H9 (cell line): ENCODE results near the gene AMBN. TPM values are rescaled to one million over a fixed set of nuclear protein-coding genes. Genes with fewer than 3 reads are reported as not detected.

Experiments
- DNase-seq: peaks from one replicate; pipeline ENCODE4 v3.0.0-alpha.2; 2017
- H2AFZ ChIP-seq: one replicate; pipeline ENCODE4 v1.6.1; 2013; ENCODE audit warnings: mild to moderate bottlenecking, low read length, control low read depth, moderate library complexity
- H2AK5ac ChIP-seq: 2 replicates; pipeline ENCODE4 v1.6.1; 2013; ENCODE audit warnings: low read length, control low read depth, mixed read lengths; ENCODE audit not compliant: insufficient read length
- H2BK120ac ChIP-seq: one replicate; pipeline ENCODE4 v1.6.1; 2013; ENCODE audit warnings: low read depth, mild to moderate bottlenecking, low read length, control low read depth, inconsistent platforms; ENCODE audit not compliant: poor library complexity, severe bottlenecking
- H2BK12ac ChIP-seq: 2 replicates; pipeline ENCODE4 v1.6.1; 2013; ENCODE audit warnings: low read length, control low read depth, mixed read lengths, low read depth; ENCODE audit not compliant: insufficient read length
- H2BK15ac ChIP-seq: 2 replicates; pipeline ENCODE4 v1.6.1; 2013; ENCODE audit warnings: low read depth, low read length, control low read depth
- H2BK20ac ChIP-seq: one replicate; pipeline ENCODE4 v1.6.1; 2013; ENCODE audit warnings: low read depth, mild to moderate bottlenecking, low read length, control low read depth, inconsistent platforms; ENCODE audit not compliant: poor library complexity, severe bottlenecking
- H2BK5ac ChIP-seq: 2 replicates; pipeline ENCODE4 v1.6.1; 2013; ENCODE audit warnings: low read length, control low read depth, mixed read lengths; ENCODE audit not compliant: insufficient read length
- H3K14ac ChIP-seq: 2 replicates; pipeline ENCODE4 v1.6.1; 2013; ENCODE audit warnings: low read length, control low read depth; ENCODE audit not compliant: insufficient read depth
- H3K18ac ChIP-seq: 2 replicates; pipeline ENCODE4 v1.6.1; 2013; ENCODE audit warnings: low read depth, mild to moderate bottlenecking, mixed read lengths, low read length, control low read depth; ENCODE audit not compliant: insufficient read length
- H3K23ac ChIP-seq: 2 replicates; pipeline ENCODE4 v1.6.1; 2013; ENCODE audit warnings: low read length, control low read depth, mixed read lengths, low read depth; ENCODE audit not compliant: insufficient read length
- H3K23me2 ChIP-seq: 2 replicates; pipeline ENCODE4 v1.6.1; 2013; ENCODE audit warnings: low read depth, mild to moderate bottlenecking, mixed read lengths, low read length, control low read depth; ENCODE audit not compliant: insufficient read length, poor library complexity, severe bottlenecking
- H3K27ac ChIP-seq: 2 replicates; pipeline ENCODE4 v1.5.1; 2013; ENCODE audit warnings: low read length, control low read depth, mixed read lengths, low read depth; ENCODE audit not compliant: insufficient read length
- H3K27me3 ChIP-seq: 2 replicates; pipeline ENCODE4 v1.6.1; 2013; ENCODE audit warnings: low read length, control low read depth, inconsistent platforms; ENCODE audit not compliant: insufficient read depth
- H3K4ac ChIP-seq: 2 replicates; pipeline ENCODE4 v1.6.1; 2013; ENCODE audit warnings: low read depth, mild to moderate bottlenecking, control low read depth, inconsistent platforms, low read length, moderate library complexity
- H3K4me1 ChIP-seq: 2 replicates; pipeline ENCODE4 v1.6.1; 2013; ENCODE audit warnings: low read length, control low read depth, inconsistent platforms; ENCODE audit not compliant: insufficient read depth
- H3K4me2 ChIP-seq: 2 replicates; pipeline ENCODE4 v1.6.1; 2013; ENCODE audit warnings: low read length, control low read depth, mixed read lengths; ENCODE audit not compliant: insufficient read length, insufficient read depth
- H3K56ac ChIP-seq: 2 replicates; pipeline ENCODE4 v1.6.1; 2013; ENCODE audit warnings: low read depth, mild to moderate bottlenecking, mixed read lengths, low read length, control low read depth; ENCODE audit not compliant: insufficient read length
- H3K79me1 ChIP-seq: 2 replicates; pipeline ENCODE4 v1.6.1; 2013; ENCODE audit warnings: low read depth, mild to moderate bottlenecking, moderate library complexity, low read length, control low read depth, inconsistent platforms; ENCODE audit not compliant: insufficient read depth, poor library complexity, severe bottlenecking
- H3K79me2 ChIP-seq: 2 replicates; pipeline ENCODE4 v1.6.1; 2013; ENCODE audit warnings: low read length, control low read depth, inconsistent platforms; ENCODE audit not compliant: insufficient read depth
- H3K9ac ChIP-seq: 2 replicates; pipeline ENCODE4 v1.6.1; 2013; ENCODE audit warnings: low read length, control low read depth, mixed read lengths; ENCODE audit not compliant: insufficient read length; ENCODE audit errors: extremely low read depth
- H3K9me3 ChIP-seq: one replicate; pipeline ENCODE4 v1.6.1; 2013; ENCODE audit warnings: low read depth, low read length, inconsistent platforms; ENCODE audit not compliant: control insufficient read depth
- H3T11ph ChIP-seq: one replicate; pipeline ENCODE4 v1.6.1; 2013; ENCODE audit warnings: mild to moderate bottlenecking, low read length, control low read depth, inconsistent platforms
- H4K20me1 ChIP-seq: one replicate; pipeline ENCODE4 v1.6.1; 2013; ENCODE audit not compliant: control insufficient read depth, insufficient read length, insufficient read depth
- H4K5ac ChIP-seq: 2 replicates; pipeline ENCODE4 v1.6.1; 2013; ENCODE audit warnings: low read depth, mild to moderate bottlenecking, mixed read lengths, low read length, control low read depth; ENCODE audit not compliant: insufficient read length
- H4K8ac ChIP-seq: replicated peaks from 2 replicates; pipeline ENCODE4 v1.6.1; 2013; ENCODE audit warnings: low read length, control low read depth, mixed read lengths, low read depth; ENCODE audit not compliant: insufficient read length
- H4K91ac ChIP-seq: 2 replicates; pipeline ENCODE4 v1.6.1; 2013; ENCODE audit warnings: low read depth, mild to moderate bottlenecking, moderate library complexity, mixed read lengths, low read length, control low read depth; ENCODE audit not compliant: insufficient read length
- H3K27ac Mint-ChIP-seq, 3 experiments: 2 replicates in 2 of 3; 3 replicates in 1 of 3; pipeline ENCODE4 v1.8.0; 2020 to 2021; ENCODE audit warnings: mixed read lengths in 3 of 3, mild to moderate bottlenecking in 1 of 3, moderate library complexity in 1 of 3
- H3K27me3 Mint-ChIP-seq: 2 replicates; pipeline ENCODE4 v1.8.0; 2021; ENCODE audit warnings: low read depth, mild to moderate bottlenecking, moderate library complexity, mixed read lengths
- H3K36me3 Mint-ChIP-seq, 3 experiments: 2 replicates in 2 of 3; 3 replicates in 1 of 3; pipeline ENCODE4 v1.8.0; 2020 to 2021; ENCODE audit warnings: low read depth in 3 of 3, mixed read lengths in 3 of 3; ENCODE audit not compliant: insufficient read depth in 1 of 3
- H3K4me1 Mint-ChIP-seq, 2 experiments: 2 replicates each; pipeline ENCODE4 v1.8.0; 2020; ENCODE audit warnings: mixed read lengths in 2 of 2
- H3K4me3 Mint-ChIP-seq, 2 experiments: 2 replicates in 1 of 2; 3 replicates in 1 of 2; pipeline ENCODE4 v1.8.0; 2020 to 2021; ENCODE audit warnings: mild to moderate bottlenecking in 2 of 2, mixed read lengths in 2 of 2, moderate library complexity in 1 of 2
- H3K9me3 Mint-ChIP-seq, 2 experiments: 2 replicates in 1 of 2; 3 replicates in 1 of 2; pipeline ENCODE4 v1.8.0; 2020; ENCODE audit warnings: mild to moderate bottlenecking in 2 of 2, mixed read lengths in 2 of 2, moderate library complexity in 1 of 2
- CTCF ChIP-seq: fragments of 200-600 bp; sonication (generic); conservative IDR thresholded peaks from 3 replicates; pipeline ENCODE4 v1.8.0; 2021; ENCODE audit warnings: antibody characterized with exemption, mild to moderate bottlenecking
- WGBS: extraction: QIAGEN DNeasy Blood & Tissue Kit; methylation state at CpG from one replicate; pipeline ENCODE4 v1.1.7; 2013; ENCODE audit warnings: missing lambda C conversion rate, low lambda C conversion rate, mixed read lengths; ENCODE audit not compliant: insufficient read length; ENCODE audit errors: extremely low coverage; 5-methylcytosine and 5-hydroxymethylcytosine counted together
- total RNA-seq: library from RNA; stranded (reverse); gene quantifications from 2 replicates; pipeline ENCODE4 v1.2.1, GENCODE V29; 2021

AMBN gene
- total RNA-seq, 1 experiment from 2014 or later = not detected

GRCh38 chr4:70632028-70632427, 40.0 kb downstream of the AMBN start:
- DNase-seq = no peak
- Histone ChIP-seq H3K79me2 (no peaks in the 10 kb centered on the region), H3K4me1 (no peaks in the 10 kb centered on the region), H3K23ac (no peak overlapping the region), H3K4me2 (no peak overlapping the region), H4K91ac (no peak overlapping the region), H3K56ac (no peak overlapping the region), H3K27me3 (no peaks in the 10 kb centered on the region), H4K8ac (no peak overlapping the region), H3K23me2 (no peaks in the 10 kb centered on the region), H2BK20ac (no peak overlapping the region), H4K5ac (no peak overlapping the region), H2BK12ac (no peak overlapping the region), H3K4ac (no peak overlapping the region), H3K14ac (no peak overlapping the region), H3K27ac (no peak overlapping the region), H2AK5ac (no peak overlapping the region), H3K9ac (no peak overlapping the region), H3K18ac (no peak overlapping the region), H4K20me1 (no peaks in the 10 kb centered on the region), H2BK15ac (no peak overlapping the region), H2BK120ac (no peak overlapping the region), H2BK5ac (no peak overlapping the region), H3K79me1 (no peaks in the 10 kb centered on the region), H3K9me3 (no peaks in the 10 kb centered on the region), H2AFZ (no peak overlapping the region), H3T11ph (no peak overlapping the region)
- WGBS = no CpG with 5 or more reads among the region's 1 CpG
- Mint-ChIP-seq H3K27ac (no peak overlapping the region), H3K27me3 (no peaks in the 10 kb centered on the region; the same call in 1 of the 2 replicates), H3K4me1 (no peaks in the 10 kb centered on the region), H3K4me3 (no peak overlapping the region), H3K36me3 (no peaks in the 10 kb centered on the region), H3K9me3 (no peaks in the 10 kb centered on the region)
- TF ChIP-seq CTCF = no peak
